Measurements from ENCODE around the gene TRIM47.

DNA sequence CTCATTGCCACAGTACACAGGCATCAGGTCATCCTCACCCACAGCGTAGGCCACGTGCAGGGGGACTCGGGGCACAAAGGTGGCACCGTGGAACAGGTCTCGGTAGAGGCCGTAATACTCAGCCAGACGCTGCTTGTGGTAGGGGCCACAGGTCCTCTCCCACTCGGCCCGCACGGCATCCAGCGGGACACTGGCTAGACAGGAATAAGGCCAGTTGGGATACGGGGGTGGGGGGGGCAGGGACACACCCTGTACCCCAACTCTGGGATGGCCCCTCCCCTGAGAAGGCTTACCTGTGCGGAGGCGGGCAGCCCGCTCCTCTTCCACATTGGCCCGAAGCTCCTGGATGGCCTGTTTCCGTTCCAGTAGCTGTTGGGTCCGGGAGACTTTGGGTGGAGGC lies 23.3 kb upstream of the TRIM47 start:
- TF ChIP-seq CTCF (IDR thresholded peaks at IDR 0.05): no peak
- TF ChIP-seq POLR2A (IDR thresholded peaks at IDR 0.05): no peak
- no peak for TF ChIP-seq EP300 (IDR thresholded peaks at IDR 0.05)

All from tibial nerve (tissue), 4 donors.